Measurements from ENCODE around the gene DOP1A.

The DOP1A gene

DNA sequence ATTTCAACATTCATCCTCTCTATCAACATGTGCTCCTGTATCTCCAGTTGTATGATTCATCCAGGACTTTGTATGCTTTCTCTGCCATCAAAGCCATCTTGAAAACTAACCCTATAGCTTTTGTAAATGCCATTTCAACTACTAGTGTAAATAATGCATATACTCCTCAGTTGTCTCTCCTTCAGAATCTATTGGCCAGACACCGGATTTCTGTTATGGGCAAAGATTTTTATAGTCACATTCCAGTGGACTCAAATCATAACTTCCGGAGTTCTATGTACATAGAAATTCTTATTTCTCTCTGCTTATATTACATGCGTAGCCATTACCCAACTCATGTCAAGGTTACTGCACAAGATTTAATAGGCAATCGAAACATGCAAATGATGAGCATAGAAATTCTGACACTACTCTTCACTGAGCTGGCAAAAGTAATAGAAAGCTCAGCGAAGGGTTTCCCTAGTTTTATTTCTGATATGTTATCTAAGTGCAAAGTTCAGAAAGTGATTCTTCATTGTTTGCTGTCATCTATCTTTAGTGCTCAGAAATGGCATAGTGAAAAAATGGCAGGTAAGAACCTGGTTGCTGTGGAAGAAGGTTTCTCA, 70.7 kb downstream of the DOP1A start:
- no peak for TF ChIP-seq EGR1 (IDR thresholded peaks at IDR 0.05)
- no peak for TF ChIP-seq ZBTB7A (IDR thresholded peaks at IDR 0.05; ENCODE audit: low read depth)
- TF ChIP-seq TCF12 (IDR thresholded peaks at IDR 0.05; ENCODE audit: low read depth), result no peak
- TF ChIP-seq CREB1 (IDR thresholded peaks at IDR 0.05; ENCODE audit: low read depth), result no peak

DNA sequence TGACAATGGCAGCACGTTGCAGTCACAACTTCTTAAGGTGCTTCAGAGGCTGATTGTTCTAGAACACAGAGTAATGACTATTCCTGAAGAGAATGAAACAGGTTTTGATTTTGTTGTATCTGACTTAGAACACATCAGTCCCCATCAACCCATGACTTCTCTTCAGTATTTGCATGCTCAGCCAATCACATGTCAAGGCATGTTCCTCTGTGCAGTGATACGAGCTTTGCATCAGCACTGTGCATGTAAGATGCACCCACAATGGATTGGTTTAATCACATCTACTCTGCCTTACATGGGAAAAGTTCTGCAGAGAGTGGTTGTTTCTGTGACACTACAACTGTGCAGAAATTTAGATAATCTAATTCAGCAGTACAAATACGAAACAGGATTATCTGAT, 71.3 kb downstream of the DOP1A start:
- TF ChIP-seq EP300 (IDR thresholded peaks at IDR 0.05; ENCODE audit: borderline replicate concordance) (no peak), NFIC (IDR thresholded peaks at IDR 0.05) (no peak), TAF1 (IDR thresholded peaks at IDR 0.05; ENCODE audit: low read depth) (no peak), YY1 (IDR thresholded peaks at IDR 0.05; ENCODE audit: low read depth) (no peak), CREB1 (IDR thresholded peaks at IDR 0.05; ENCODE audit: low read depth) (no peak), EGR1 (IDR thresholded peaks at IDR 0.05) (no peak), CEBPB (IDR thresholded peaks at IDR 0.05) (no peak), ZBTB7A (IDR thresholded peaks at IDR 0.05; ENCODE audit: low read depth) (no peak), FOXM1 (IDR thresholded peaks at IDR 0.05; ENCODE audit: borderline replicate concordance, low read depth) (no peak), TCF12 (IDR thresholded peaks at IDR 0.05; ENCODE audit: low read depth) (no peak), RAD21 (IDR thresholded peaks at IDR 0.05; ENCODE audit: low read depth) (no peak), TEAD4 (IDR thresholded peaks at IDR 0.05) (no peak)
- TF ChIP-seq, protein P1, sequence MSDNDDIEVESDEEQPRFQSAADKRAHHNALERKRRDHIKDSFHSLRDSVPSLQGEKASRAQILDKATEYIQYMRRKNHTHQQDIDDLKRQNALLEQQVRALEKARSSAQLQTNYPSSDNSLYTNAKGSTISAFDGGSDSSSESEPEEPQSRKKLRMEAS (IDR thresholded peaks at IDR 0.05), result no peak
- TF ChIP-seq, protein P2, sequence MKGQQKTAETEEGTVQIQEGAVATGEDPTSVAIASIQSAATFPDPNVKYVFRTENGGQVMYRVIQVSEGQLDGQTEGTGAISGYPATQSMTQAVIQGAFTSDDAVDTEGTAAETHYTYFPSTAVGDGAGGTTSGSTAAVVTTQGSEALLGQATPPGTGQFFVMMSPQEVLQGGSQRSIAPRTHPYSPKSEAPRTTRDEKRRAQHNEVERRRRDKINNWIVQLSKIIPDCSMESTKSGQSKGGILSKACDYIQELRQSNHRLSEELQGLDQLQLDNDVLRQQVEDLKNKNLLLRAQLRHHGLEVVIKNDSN (IDR thresholded peaks at IDR 0.05), result no peak
- TF ChIP-seq, protein P3, sequence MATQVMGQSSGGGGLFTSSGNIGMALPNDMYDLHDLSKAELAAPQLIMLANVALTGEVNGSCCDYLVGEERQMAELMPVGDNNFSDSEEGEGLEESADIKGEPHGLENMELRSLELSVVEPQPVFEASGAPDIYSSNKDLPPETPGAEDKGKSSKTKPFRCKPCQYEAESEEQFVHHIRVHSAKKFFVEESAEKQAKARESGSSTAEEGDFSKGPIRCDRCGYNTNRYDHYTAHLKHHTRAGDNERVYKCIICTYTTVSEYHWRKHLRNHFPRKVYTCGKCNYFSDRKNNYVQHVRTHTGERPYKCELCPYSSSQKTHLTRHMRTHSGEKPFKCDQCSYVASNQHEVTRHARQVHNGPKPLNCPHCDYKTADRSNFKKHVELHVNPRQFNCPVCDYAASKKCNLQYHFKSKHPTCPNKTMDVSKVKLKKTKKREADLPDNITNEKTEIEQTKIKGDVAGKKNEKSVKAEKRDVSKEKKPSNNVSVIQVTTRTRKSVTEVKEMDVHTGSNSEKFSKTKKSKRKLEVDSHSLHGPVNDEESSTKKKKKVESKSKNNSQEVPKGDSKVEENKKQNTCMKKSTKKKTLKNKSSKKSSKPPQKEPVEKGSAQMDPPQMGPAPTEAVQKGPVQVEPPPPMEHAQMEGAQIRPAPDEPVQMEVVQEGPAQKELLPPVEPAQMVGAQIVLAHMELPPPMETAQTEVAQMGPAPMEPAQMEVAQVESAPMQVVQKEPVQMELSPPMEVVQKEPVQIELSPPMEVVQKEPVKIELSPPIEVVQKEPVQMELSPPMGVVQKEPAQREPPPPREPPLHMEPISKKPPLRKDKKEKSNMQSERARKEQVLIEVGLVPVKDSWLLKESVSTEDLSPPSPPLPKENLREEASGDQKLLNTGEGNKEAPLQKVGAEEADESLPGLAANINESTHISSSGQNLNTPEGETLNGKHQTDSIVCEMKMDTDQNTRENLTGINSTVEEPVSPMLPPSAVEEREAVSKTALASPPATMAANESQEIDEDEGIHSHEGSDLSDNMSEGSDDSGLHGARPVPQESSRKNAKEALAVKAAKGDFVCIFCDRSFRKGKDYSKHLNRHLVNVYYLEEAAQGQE (IDR thresholded peaks at IDR 0.05; ENCODE audit: low read depth), result no peak

DNA sequence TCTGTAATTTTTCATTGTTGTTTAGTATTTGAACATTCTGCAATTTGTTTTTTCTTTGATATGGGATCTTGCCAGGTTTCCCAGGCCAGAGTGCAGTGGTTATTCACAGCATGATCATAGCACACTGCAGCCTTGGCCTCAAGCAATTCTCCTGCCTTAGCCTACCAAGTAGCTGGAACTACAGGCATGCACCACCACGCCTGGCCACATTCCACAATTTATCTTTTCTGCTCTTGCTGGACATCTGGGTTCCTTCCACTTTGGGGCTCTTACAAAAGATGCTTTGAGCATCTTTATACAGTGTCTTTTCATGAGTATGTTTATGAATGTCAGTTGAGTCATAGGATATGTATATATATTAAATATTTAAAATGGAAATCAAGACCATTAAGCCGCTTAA, 83.6 kb downstream of the DOP1A start:
- TF ChIP-seq ZBTB7A (IDR thresholded peaks at IDR 0.05; ENCODE audit: low read depth), result no peak
- no peak for TF ChIP-seq YY1 (IDR thresholded peaks at IDR 0.05; ENCODE audit: low read depth)
- no peak for TF ChIP-seq NFIC (IDR thresholded peaks at IDR 0.05)
- no peak for TF ChIP-seq RAD21 (IDR thresholded peaks at IDR 0.05; ENCODE audit: low read depth)
- no peak for TF ChIP-seq EP300 (IDR thresholded peaks at IDR 0.05; ENCODE audit: borderline replicate concordance)
- no peak for TF ChIP-seq EGR1 (IDR thresholded peaks at IDR 0.05)
- no peak for TF ChIP-seq TCF12 (IDR thresholded peaks at IDR 0.05; ENCODE audit: low read depth)
- no peak for TF ChIP-seq FOXM1 (IDR thresholded peaks at IDR 0.05; ENCODE audit: borderline replicate concordance, low read depth)
- TF ChIP-seq, protein P3 (IDR thresholded peaks at IDR 0.05; ENCODE audit: low read depth), result no peak
- no peak for TF ChIP-seq TAF1 (IDR thresholded peaks at IDR 0.05; ENCODE audit: low read depth)
- TF ChIP-seq, protein P2 (IDR thresholded peaks at IDR 0.05), result no peak

DNA sequence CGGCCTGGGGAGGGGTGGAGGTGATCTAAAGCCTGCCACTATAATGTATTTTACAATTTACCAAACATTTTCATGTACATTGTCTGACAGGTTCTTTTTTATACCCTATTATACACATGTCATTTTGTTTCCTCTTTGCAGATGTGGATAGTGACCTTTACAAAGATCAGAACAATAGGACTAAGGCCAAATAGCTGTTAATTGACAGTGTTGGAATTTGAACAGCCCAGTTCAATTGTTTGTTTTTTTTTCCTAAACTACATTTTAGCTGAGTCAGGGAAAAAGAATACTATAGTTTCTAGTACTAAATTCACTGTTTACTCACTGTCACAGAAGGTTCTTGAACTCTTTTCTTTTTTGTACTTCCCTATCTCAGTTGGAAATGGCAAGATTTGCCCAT, 85.4 kb downstream of the DOP1A start:
- TF ChIP-seq, protein P1 (IDR thresholded peaks at IDR 0.05), result no peak
- TF ChIP-seq RAD21 (IDR thresholded peaks at IDR 0.05; ENCODE audit: low read depth) (no peak), EGR1 (IDR thresholded peaks at IDR 0.05) (no peak), YY1 (IDR thresholded peaks at IDR 0.05; ENCODE audit: low read depth) (no peak), TEAD4 (IDR thresholded peaks at IDR 0.05) (no peak), CREB1 (IDR thresholded peaks at IDR 0.05; ENCODE audit: low read depth) (no peak), NFIC (IDR thresholded peaks at IDR 0.05) (no peak), TAF1 (IDR thresholded peaks at IDR 0.05; ENCODE audit: low read depth) (no peak), CEBPB (IDR thresholded peaks at IDR 0.05) (no peak), EP300 (IDR thresholded peaks at IDR 0.05; ENCODE audit: borderline replicate concordance) (no peak)
- TF ChIP-seq, protein P2 (IDR thresholded peaks at IDR 0.05), result no peak
- TF ChIP-seq, protein P3 (IDR thresholded peaks at IDR 0.05; ENCODE audit: low read depth), result no peak
